ENCODE measurements around the gene WDR37.

DNA sequence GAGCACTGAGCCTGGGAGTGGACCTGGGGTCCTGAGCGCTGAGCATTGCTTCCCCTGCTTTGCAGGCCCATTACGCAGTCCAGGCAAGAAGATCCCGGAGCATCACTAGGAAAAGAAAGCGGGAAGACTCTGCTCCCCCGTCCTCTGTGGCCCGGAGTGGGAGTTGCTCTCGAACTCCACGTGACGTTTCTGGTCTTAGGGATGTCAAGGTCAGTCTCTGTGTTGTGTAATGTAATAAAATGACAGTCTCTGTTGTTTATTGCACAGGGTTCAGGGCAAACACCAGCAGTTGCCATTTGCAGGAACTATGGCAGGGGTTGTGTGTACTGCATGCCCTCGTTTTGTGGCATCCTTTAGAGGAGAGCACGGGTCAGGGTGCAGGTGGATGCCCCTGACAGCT, 40.5 kb upstream of the WDR37 start:
- TF ChIP-seq, protein P1, sequence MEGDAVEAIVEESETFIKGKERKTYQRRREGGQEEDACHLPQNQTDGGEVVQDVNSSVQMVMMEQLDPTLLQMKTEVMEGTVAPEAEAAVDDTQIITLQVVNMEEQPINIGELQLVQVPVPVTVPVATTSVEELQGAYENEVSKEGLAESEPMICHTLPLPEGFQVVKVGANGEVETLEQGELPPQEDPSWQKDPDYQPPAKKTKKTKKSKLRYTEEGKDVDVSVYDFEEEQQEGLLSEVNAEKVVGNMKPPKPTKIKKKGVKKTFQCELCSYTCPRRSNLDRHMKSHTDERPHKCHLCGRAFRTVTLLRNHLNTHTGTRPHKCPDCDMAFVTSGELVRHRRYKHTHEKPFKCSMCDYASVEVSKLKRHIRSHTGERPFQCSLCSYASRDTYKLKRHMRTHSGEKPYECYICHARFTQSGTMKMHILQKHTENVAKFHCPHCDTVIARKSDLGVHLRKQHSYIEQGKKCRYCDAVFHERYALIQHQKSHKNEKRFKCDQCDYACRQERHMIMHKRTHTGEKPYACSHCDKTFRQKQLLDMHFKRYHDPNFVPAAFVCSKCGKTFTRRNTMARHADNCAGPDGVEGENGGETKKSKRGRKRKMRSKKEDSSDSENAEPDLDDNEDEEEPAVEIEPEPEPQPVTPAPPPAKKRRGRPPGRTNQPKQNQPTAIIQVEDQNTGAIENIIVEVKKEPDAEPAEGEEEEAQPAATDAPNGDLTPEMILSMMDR (IDR thresholded peaks at IDR 0.05), result no peak
- TF ChIP-seq ZFX (IDR thresholded peaks at IDR 0.05; ENCODE audit: borderline replicate concordance), result no peak
